Prostate gland (tissue), 2 donors: Measurements from ENCODE around the gene RAD23B. TPM values are rescaled to one million over a fixed set of nuclear protein-coding genes. Genes with fewer than 3 reads are reported as not detected.

Experiments
- DNase-seq: peaks from one replicate; pipeline ENCODE4 v3.0.0-alpha.2; 2019; ENCODE audit warnings: low spot score
- H3K27ac ChIP-seq, 2 donors: fragments of 200-600 bp; sonication (generic); 2 replicates each; pipeline ENCODE4 v1.5.1; 2017 to 2019
- H3K27me3 ChIP-seq: fragments of 200-600 bp; sonication (generic); replicated peaks from 2 replicates; pipeline ENCODE4 v1.5.1; 2019; ENCODE audit not compliant: insufficient read depth
- H3K36me3 ChIP-seq, 2 donors: fragments of 200-600 bp; sonication (generic); 1 replicate in 1 of 2; 2 replicates in 1 of 2; pipeline versions ENCODE4 v1.5.1 to v1.8.1; 2017 to 2019
- H3K4me1 ChIP-seq: fragments of 200-600 bp; sonication (generic); replicated peaks from 2 replicates; pipeline ENCODE4 v1.5.1; 2019
- H3K4me3 ChIP-seq, 2 donors: fragments of 200-600 bp; sonication (generic); 2 replicates each; pipeline ENCODE4 v1.5.1; 2017 to 2019
- H3K9me3 ChIP-seq: fragments of 200-600 bp; sonication (generic); 2 replicates; pipeline ENCODE4 v1.5.1; 2017
- CTCF ChIP-seq, 4 experiments: fragments of 200-600 bp in 2 of 4; fragments of 450-650 bp in 2 of 4; sonication (generic) in 2 of 4; IDR thresholded peaks; 1 replicate in 3 of 4; 2 replicates in 1 of 4; pipeline ENCODE4 v1.5.1; 2016 to 2019; ENCODE audit warnings: antibody characterized with exemption in 4 of 4, mild to moderate bottlenecking in 2 of 4, moderate library complexity in 2 of 4
- POLR2A ChIP-seq: fragments of 450-650 bp; IDR thresholded peaks from one replicate; pipeline ENCODE4 v1.6.1; 2016; ENCODE audit warnings: antibody characterized with exemption, mild to moderate bottlenecking
- POLR2AphosphoS5 ChIP-seq: sonication (generic); formaldehyde crosslinking; IDR thresholded peaks from one replicate; pipeline ENCODE4 v1.6.1; 2017; ENCODE audit warnings: antibody characterized with exemption
- WGBS: methylation state at CpG from one replicate; pipeline ENCODE4 v1.1.5; 2018; 5-methylcytosine and 5-hydroxymethylcytosine counted together
- intact Hi-C: fragments of 100-400 bp; cut with DNase I; formaldehyde crosslinking; loops from one replicate; pipeline ENCODE4 v1.14.2; 2022
- total RNA-seq, 2 donors: library from RNA; depleted of rRNA; stranded (reverse); fragments of >200 nt; gene quantifications; one replicate each; pipeline ENCODE4 v1.1.0, GENCODE V29; 2016

RAD23B gene
- total RNA-seq, 2 donors from 2014 or later = 92.3 to 111 TPM

GRCh38 chr9:107288701-107289100 is 5.6 kb downstream of the RAD23B start:
- no peak for DNase-seq
- Histone ChIP-seq H3K27me3 (no peaks in the 10 kb centered on the region), H3K27ac (no peak overlapping the region), H3K9me3 (no peaks in the 10 kb centered on the region), H3K4me3 (no peak overlapping the region), H3K36me3 (no peaks in the 10 kb centered on the region), H3K4me1 (peaks cover 3% of the 10 kb centered on the region)
- intact Hi-C loops = loop anchor here (10.0 kb wide), 1 partner anchor 424 kb away; the partner anchor contains the start of gene ZNF462
- TF ChIP-seq POLR2AphosphoS5 = no peak
- TF ChIP-seq POLR2A = no peak
- TF ChIP-seq CTCF (IDR thresholded peaks at IDR 0.05) = no peak
- 83% methylated on average over 1 of the region's 1 CpG for WGBS

GRCh38 chr9:107290619-107291018 is 7.5 kb downstream of the RAD23B start:
- H3K27me3 ChIP-seq = no peaks in the 10 kb centered on the region
- DNase-seq = no peak
- no peaks in the 10 kb centered on the region for H3K9me3 ChIP-seq
- no peaks in the 10 kb centered on the region for H3K36me3 ChIP-seq
- H3K27ac ChIP-seq = no peak overlapping the region
- TF ChIP-seq POLR2A (no peak), POLR2AphosphoS5 (no peak), CTCF (IDR thresholded peaks at IDR 0.05) (no peak)
- WGBS = 41% methylated on average over 7 of the region's 7 CpGs
- H3K4me1 ChIP-seq = peaks cover 3% of the 10 kb centered on the region
- intact Hi-C loops = no loop called here
- no peak overlapping the region for H3K4me3 ChIP-seq

GRCh38 chr9:107292821-107293542 is 9.9 kb downstream of the RAD23B start:
- TF ChIP-seq CTCF (IDR thresholded peaks at IDR 0.05) (no peak), POLR2AphosphoS5 (no peak), POLR2A (no peak)
- no peak for DNase-seq
- intact Hi-C loops = no loop called here
- H3K36me3 ChIP-seq = no peaks in the 10 kb centered on the region
- no peaks in the 10 kb centered on the region for H3K9me3 ChIP-seq
- 90% methylated on average over 1 of the region's 1 CpG for WGBS
- H3K27me3 ChIP-seq = no peaks in the 10 kb centered on the region
- H3K4me3 ChIP-seq = no peak overlapping the region
- peaks cover under 1% of the 10 kb centered on the region for H3K4me1 ChIP-seq
- no peak overlapping the region for H3K27ac ChIP-seq

- DNase-seq = no peak
- intact Hi-C loops = no loop called here
- H3K27me3 ChIP-seq = no peaks in the 10 kb centered on the region
- H3K27ac ChIP-seq = no peak overlapping the region
- 92% methylated on average over 6 of the region's 6 CpGs for WGBS
- H3K36me3 ChIP-seq = no peaks in the 10 kb centered on the region
- no peak overlapping the region for H3K4me3 ChIP-seq
- H3K4me1 ChIP-seq = no peaks in the 10 kb centered on the region
- H3K9me3 ChIP-seq = no peaks in the 10 kb centered on the region
- TF ChIP-seq POLR2AphosphoS5 = no peak
- no peak for TF ChIP-seq POLR2A
- no peak for TF ChIP-seq CTCF (IDR thresholded peaks at IDR 0.05)
Measured at GRCh38 chr9:107293543-107294085, 10.5 kb downstream of the RAD23B start.

- intact Hi-C loops = no loop called here
- Histone ChIP-seq H3K4me3 (no peak overlapping the region), H3K4me1 (no peaks in the 10 kb centered on the region), H3K9me3 (no peaks in the 10 kb centered on the region), H3K27me3 (no peaks in the 10 kb centered on the region), H3K36me3 (no peaks in the 10 kb centered on the region), H3K27ac (no peak overlapping the region)
- TF ChIP-seq CTCF (IDR thresholded peaks at IDR 0.05) (no peak), POLR2AphosphoS5 (no peak), POLR2A (no peak)
- 84% methylated on average over 4 of the region's 4 CpGs for WGBS
- no peak for DNase-seq
Measured at GRCh38 chr9:107294756-107295155, 11.7 kb downstream of the RAD23B start.
